HG02610 (cell line): ENCODE results near the gene STRAP.
"Not testable (repeated sequence)": the region's sequence is repeated elsewhere in the genome, so short reads cannot be mapped to it uniquely, and the experiment has no call there.

Source experiments
- ATAC-seq: cut with Tn5 transposase; IDR thresholded peaks from one replicate; pipeline ENCODE4 v1.9.1; 2021; ENCODE audit warnings: mild to moderate bottlenecking, moderate library complexity; ENCODE audit not compliant: unreplicated experiment

Gene STRAP

DNA sequence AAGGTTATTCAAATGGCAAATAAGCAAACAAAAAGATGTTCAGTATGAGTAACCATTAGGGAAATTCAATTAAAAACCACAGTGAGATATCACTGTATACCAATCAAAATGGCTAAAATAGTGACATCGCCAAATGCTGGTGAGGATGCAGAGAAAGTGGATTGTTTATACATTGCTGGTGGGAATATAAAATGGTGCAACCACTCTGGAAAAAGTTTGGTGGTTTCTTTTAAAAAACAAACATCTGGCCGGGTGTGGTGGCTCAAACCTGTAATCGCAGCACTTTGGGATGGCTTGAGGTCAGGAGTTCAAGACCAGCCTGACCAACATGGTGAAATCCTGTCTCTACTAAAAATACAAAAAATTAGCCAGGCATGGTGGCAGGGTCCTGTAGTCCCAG, 14.0 kb upstream of the STRAP start:
- ATAC-seq: no peak

GRCh38 chr12:15873556-15873955, 8.6 kb upstream of the STRAP start:
- no peak for ATAC-seq

DNA sequence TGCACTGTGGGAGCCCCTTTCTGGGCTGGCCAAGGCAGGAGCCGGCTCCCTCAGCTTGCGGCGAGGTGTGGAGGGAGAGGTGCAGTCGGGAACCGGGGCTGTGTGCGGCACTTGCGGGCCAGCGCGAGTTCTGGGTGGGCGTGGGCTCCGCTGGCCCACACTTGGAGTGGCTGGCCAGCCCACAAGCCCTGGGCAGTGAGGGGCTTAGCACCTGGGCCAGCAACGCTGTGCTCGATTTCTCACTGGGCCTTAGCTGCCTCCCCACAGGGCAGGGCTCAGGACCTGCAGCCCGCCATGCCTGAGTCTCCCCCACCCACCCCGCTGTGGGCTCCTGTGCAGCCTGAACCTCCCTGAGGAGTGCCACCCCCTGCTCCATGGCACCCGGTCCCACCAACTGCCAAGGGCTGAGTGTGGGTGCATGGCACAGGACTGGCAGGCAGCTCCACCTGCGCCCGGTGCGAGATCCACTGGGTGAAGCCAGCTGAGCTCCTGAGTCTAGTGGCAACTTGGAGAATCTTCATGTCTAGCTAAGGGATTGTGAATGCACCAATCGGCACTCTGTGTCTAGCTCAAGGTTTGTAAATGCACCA, 7.5 kb upstream of the STRAP start:
- not testable (repeated sequence) for ATAC-seq

GRCh38 chr12:15875863-15876262, 6.3 kb upstream of the STRAP start:
- ATAC-seq: no peak

DNA sequence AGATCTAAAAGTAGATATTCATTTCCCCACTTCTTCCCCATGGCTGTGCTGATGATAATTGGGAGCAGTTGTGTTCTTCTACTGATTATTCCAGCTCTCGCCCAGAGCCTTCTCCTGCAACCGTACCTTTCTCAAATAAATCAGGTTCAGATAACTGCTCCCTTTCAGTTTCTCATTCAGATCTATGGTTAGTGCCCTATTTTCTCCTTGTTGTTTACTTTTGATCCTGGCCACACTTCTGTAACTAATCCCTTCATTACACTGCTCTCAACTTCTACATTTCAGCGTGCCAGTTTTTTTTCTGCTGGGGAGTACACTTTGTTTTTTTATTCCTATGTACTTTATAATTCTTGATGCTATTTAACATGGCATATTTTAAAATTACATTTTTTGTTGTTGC, 2.8 kb upstream of the STRAP start:
- ATAC-seq: no peak

GRCh38 chr12:15880721-15881120, 1.5 kb upstream of the STRAP start:
- no peak for ATAC-seq

DNA sequence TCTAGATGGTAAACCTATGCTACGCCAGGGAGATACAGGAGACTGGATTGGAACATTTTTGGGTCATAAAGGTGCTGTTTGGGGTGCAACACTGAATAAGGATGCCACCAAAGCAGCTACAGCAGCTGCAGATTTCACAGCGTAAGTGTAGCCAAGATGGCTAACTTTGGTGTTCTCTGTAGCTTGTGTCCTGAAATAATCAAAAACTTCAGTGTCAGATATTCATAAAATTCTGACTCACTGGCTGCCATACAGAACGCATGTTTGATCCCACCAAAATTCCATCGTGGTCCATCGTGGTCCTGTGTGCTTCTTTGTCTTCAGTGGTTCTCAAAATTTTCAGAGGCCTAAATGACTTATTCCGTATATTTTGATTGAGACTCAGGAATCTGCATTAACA, 1.3 kb downstream of the STRAP start:
- ATAC-seq: no peak

DNA sequence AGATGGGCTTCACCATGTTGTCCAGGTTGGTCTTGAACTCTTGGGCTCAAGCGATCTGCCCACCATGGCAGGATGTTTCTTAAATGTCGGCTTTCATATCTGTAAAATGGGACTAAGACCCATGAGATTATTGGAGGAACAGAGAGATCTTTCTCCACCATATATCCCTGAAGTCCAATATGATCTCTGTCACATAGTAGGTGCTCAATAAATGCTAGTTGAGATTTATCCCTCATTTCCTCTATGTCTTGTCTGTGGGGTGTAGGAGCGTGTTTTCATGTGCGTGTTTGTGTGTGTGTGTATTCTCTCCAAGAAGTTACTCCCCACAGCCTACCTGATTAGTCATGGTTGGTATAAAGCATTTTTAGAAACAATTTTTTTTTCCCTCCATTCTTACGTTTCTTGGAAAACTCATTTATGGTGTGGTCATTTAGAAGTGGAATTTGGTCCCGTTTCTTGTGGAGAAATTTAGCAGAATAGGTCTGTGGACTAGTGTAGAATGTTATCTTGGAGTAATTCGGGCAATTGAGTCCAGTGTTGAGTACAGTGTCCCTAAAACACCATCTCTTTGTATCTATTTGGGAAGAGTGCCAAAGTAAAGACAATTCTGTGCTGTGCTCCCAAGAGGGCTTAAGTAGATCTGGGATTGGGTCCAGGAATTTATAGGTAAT, 4.3 kb downstream of the STRAP start:
- ATAC-seq: no peak

DNA sequence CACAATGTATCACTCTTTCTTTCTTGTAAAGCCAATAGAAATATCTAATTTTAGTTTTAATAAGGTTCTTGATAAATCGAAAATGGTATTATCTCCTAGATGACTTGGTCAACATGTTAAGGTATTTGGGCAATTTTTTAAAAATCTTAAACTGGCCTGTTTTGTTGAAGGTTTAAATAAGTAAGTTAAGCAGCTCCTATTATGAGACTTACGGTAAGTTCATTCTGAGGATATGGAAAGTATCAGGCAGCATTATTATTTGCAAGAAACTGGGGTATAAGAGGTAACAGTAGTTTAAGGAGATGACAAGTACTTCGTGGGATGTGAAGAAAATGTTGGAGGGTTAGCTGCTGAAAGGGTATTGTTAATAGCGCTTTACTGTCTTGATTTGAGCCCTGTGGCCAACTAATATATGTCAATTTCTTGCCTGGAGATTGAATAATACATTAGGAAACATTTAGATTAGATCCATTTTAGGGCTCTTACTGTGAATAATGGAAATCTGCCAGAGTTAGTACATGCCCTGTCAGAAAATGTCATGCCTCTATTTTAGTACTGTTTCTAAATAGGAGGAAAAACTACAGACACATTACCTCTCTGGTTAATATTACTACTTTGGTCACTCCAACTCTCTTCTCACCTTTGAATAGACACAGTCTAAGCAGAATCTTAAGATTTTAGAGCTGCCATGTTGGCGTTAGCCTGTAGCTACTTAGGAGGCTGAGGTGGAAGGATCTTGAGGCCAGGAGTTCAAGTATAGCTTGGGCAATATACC, 5.0 kb downstream of the STRAP start:
- no peak for ATAC-seq

DNA sequence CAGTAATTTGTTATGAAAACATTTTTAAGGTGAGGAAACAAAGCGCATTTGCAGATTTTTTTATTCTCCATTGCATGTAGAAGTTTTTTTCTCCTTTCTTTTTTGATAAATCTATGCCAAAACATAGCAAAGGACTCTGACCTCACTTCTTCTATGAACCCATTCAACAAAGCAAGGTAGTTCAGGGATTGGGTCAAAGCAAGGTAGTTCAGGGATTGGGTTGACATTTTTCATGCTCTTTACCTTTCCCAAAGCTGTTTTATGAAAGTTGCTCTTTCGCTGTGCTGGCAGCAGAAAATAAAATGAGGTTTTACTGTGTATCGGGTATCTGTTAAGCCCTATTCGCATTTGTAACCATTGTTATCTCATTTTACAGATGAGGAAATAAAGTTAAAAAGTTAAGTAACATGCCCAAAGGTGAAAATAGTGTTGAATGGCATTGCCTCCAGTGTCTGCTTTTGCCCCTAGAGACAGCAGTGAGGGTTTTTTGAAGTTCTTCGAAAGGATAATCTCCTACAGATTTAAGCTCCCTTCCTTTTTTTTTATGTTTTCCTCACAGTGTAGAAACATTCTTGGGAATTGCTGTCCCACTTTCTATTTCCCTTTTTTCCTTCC, 10.6 kb downstream of the STRAP start:
- no peak for ATAC-seq

GRCh38 chr12:15893260-15893659, 11.1 kb downstream of the STRAP start:
- no peak for ATAC-seq

DNA sequence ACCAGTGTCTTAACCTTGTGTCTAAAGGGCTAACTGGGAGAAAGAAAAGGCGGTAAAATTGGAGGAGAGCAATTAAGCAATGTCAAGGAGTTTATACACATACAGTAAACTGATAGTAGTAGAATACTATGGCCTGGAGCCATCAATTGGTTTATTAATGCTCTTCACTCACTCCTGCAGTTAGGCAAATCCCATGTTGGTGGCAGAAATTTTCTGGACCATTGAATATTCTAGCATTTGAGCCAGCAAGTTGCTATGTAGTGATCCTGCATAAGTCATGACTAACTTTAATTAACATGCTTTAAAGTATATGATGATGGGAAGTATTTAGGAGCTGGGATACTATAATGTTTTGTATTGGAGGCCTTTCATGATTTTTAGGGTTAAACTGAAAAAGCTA, 14.7 kb downstream of the STRAP start:
- ATAC-seq: no peak

DNA sequence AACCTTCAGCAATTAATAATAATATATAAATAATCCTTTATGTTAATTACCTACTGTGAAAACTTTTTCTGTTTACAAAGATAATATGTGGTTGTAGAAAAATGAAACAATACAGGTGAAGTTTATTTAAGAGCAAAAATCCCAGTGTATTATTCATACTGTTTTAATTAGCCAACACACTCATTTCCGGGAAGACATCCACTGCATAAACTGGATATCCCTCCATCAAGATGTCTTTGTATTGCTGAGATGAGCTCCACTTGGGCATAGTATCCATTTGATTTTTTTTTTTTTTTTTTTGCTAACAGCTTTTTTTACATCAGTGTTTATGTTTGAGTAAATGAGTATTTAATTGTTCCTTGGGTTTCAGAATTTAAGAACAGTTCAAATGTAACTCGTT, 15.2 kb downstream of the STRAP start:
- ATAC-seq: no peak

DNA sequence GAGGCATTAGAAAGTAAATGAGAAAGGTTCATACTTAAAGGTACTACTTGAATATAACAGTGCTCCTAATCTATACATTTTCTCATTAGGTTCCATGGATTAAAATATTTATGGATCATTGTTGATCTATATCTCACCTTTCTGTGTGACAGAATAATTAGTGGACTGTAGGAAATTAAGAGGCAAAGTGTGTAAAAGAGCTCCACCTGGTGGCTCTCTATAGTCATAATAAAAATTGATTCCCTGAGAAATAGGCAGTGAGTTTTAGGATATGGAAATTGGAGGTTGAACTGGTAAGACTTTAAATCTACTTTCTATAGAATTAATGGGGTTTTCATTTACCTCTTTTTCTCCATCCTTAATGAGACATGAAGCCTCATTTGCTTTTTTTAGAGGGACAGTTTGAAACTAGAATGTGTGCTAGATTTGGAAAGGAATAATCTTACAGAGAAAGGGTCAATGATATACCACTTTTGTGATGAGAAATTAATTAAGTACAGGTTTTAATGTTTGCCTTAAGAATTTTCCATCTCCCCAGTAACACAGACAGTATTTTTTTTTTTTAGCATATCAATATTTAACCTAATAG, 17.2 kb downstream of the STRAP start:
- no peak for ATAC-seq

GRCh38 chr12:15904378-15904920, 22.3 kb downstream of the STRAP start:
- ATAC-seq: no peak

- no peak for ATAC-seq
These were observed 28.3 kb downstream of the STRAP start for GRCh38 chr12:15910468-15910863.

GRCh38 chr12:15910864-15911721, 28.9 kb downstream of the STRAP start, which contains the start of gene DERA:
DERA (plus strand) TSS chr12:15911332; CDS start chr12:15911384, 52 bp downstream.
- ATAC-seq: peak; percentile 96

- ATAC-seq: not testable (repeated sequence)
These were observed 29.7 kb downstream of the STRAP start for GRCh38 chr12:15911931-15912330.

GRCh38 chr12:15914131-15914530, 31.9 kb downstream of the STRAP start:
- not testable (repeated sequence) for ATAC-seq

GRCh38 chr12:15918066-15918465, 35.9 kb downstream of the STRAP start:
- ATAC-seq: no peak
